ENCODE data around the gene C1orf105.

GRCh38 chr1:172376431-172376830 lies 44.1 kb upstream of the C1orf105 start:
- TF ChIP-seq CTCF (IDR thresholded peaks at IDR 0.05), result no peak
- TF ChIP-seq POLR2A (IDR thresholded peaks at IDR 0.05), result no peak
